ENCODE data around the gene CEP57.
"Not testable (repeated sequence)": the region's sequence is repeated elsewhere in the genome, so short reads cannot be mapped to it uniquely, and the experiment has no call there.

The CEP57 gene

DNA sequence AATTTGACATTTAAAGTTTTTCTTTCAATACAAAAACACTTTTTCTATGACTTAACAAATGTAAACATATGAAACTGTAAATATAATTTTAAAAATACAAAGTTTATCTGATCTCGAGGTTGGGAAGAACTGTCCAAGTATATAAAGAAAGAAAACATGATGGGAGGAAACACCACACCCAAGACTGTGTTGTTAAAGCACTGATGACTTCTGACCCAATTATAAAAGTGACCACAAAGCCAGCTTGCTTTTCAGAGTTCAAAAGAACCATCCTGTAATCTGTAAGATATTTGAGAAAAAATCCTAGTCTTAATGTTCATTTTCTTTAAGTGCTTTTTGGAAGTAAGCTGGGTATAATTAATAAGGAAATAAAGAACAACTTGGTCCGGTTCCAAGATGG lies 15.6 kb downstream of the CEP57 start:
- no peak for DNase-seq (ENCODE audit: low read depth in 2 of 2)
- TF ChIP-seq, protein P1, sequence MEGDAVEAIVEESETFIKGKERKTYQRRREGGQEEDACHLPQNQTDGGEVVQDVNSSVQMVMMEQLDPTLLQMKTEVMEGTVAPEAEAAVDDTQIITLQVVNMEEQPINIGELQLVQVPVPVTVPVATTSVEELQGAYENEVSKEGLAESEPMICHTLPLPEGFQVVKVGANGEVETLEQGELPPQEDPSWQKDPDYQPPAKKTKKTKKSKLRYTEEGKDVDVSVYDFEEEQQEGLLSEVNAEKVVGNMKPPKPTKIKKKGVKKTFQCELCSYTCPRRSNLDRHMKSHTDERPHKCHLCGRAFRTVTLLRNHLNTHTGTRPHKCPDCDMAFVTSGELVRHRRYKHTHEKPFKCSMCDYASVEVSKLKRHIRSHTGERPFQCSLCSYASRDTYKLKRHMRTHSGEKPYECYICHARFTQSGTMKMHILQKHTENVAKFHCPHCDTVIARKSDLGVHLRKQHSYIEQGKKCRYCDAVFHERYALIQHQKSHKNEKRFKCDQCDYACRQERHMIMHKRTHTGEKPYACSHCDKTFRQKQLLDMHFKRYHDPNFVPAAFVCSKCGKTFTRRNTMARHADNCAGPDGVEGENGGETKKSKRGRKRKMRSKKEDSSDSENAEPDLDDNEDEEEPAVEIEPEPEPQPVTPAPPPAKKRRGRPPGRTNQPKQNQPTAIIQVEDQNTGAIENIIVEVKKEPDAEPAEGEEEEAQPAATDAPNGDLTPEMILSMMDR (IDR thresholded peaks at IDR 0.05; ENCODE audit: low read depth, low read length), result no peak
- H3K4me3 ChIP-seq (replicated peaks in 1 of 2; ENCODE audit: low read depth in 2 of 2, low read length in 2 of 2), result no peak overlapping the region

DNA sequence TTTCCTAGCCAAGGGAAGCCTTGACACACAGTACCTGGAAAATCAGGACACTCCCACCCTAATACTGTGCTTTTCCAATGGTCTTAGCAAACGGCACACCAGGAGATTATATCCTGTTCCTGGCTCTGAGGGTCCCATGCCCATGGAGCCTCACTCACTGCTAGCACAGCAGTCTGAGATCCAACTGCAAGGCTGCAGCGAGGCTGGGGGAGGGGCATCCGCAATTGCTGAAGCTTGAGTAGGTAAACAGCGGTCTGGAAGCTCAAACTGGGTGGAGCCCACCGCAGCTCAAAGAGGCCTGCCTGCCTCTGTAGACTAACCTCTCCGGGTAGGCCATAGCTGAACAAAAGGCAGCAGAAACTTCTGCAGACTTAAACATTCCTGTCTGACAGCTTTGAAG lies 16.2 kb downstream of the CEP57 start:
- DNase-seq (ENCODE audit: low read depth in 2 of 2); H3K4me3 ChIP-seq (replicated peaks in 1 of 2; ENCODE audit: low read depth in 2 of 2, low read length in 2 of 2): not testable (repeated sequence)

DNA sequence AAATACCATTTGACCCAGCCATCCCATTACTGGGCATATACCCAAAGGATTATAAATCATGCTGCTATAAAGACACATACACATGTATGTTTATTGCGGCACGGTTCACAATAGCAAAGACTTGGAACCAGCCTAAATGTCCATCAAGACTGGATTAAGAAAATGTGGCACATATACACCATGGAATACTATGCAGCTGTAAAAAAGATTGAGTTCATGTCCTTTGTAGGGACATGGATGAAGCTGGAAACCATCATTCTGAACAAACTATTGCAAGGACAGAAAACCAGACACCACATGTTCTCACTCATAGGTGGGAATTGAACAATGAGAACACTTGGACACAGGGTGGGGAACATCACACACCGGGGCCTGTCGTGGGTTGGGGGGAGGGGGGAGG lies 20.8 kb downstream of the CEP57 start:
- not testable (repeated sequence) for H3K4me3 ChIP-seq (replicated peaks in 1 of 2; ENCODE audit: low read depth in 2 of 2, low read length in 2 of 2); DNase-seq (ENCODE audit: low read depth in 2 of 2)

DNA sequence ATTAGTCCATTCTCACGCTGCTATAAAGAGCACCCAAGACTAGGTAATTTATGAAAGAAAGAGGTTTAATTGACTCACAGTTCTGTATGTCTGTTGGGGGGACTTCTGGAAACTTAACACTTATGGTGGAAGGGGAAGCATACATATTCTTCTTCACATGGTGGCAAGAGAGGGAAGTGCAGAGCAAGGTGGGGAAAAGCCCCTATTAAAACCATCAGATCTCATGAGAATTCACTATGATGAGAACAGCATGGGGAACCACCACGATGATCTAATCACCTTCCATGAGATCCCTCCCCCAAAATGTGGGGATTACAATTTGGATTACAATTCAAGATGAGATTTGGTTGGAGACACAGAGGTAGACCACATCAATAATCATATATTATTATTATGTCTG lies 25.7 kb downstream of the CEP57 start:
- no peak for DNase-seq (ENCODE audit: low read depth in 2 of 2)
- no peak overlapping the region for H3K4me3 ChIP-seq (replicated peaks in 1 of 2; ENCODE audit: low read depth in 2 of 2, low read length in 2 of 2)
- TF ChIP-seq, protein P1 (IDR thresholded peaks at IDR 0.05; ENCODE audit: low read depth, low read length), result no peak

DNA sequence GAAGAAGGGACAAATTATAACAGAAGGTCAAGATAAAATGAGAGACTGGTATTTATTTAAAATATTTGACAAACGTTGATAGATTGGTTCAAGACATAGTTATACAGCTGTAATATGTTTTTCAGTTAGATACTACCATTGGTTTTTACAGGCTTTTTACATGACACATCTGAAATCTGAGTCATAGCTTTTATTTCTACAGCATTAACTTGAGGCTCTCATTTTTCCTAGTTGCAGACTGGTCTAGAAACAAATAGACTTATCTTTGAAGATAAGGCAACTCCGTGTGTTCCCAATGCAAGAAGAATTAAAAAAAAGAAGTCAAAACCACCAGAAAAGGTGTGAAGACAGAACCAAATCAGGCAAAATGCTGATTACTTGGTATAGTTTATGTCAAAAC lies 31.3 kb downstream of the CEP57 start:
- TF ChIP-seq, protein P1 (IDR thresholded peaks at IDR 0.05; ENCODE audit: low read depth, low read length), result no peak

DNA sequence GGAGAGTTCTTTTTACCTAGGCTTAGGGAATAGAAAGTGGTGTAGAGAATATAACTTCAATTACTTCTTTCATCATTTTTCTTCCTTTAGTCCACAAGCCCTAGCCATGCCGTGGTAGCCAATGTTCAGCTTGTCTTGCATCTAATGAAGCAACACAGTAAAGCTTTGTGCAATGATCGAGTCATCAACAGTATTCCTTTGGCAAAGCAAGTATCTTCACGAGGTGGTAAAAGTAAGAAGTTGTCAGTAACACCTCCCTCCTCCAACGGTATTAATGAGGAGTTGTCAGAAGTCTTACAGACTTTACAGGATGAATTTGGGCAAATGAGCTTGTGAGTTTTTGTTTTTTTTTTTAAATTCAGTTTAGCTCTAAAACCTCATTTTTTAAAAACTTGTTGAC lies 37.4 kb downstream of the CEP57 start:
- TF ChIP-seq, protein P1 (IDR thresholded peaks at IDR 0.05; ENCODE audit: low read depth, low read length), result no peak
- no peak overlapping the region for H3K4me3 ChIP-seq (replicated peaks in 1 of 2; ENCODE audit: low read depth in 2 of 2, low read length in 2 of 2)
- peak; percentile 30 to 63 for DNase-seq (ENCODE audit: low read depth in 2 of 2)

More for the DNA sequence above, 31.3 kb downstream of the CEP57 start:
- DNase-seq (ENCODE audit: low read depth in 2 of 2), result peak; percentile 46 to 55
- H3K4me3 ChIP-seq (replicated peaks in 1 of 2; ENCODE audit: low read depth in 2 of 2, low read length in 2 of 2), result no peak overlapping the region

DNA sequence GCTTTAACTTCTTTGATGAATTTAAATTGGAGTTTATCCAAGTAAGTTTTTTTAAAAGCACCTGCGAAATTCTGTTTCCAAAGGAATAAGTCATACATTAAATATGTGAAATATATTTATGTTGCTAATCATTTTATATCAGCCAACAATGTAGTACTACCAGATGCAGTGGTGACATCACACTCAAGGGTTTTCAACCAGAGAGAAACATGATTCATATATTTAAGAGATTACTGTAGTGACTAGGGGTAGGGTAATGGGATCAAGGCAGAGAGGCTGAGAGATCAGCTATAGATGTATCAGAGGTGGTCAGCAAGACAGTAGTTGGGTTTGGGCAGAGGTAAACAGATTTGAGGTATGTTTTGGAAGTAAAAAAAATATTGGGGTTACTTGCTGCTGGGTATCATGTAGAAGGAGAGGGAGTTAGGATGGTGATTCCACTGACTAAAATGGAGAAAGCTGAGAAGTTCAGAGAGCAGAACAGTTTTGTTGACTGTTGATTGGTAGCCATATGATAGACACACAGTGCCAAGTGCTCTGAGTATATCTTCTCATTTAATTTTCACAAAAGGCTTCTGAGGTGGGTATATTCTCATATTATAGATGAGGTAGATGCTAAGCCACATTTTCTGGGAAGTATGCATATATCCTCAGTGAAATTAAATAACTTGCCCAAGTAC lies 39.4 kb downstream of the CEP57 start:
- TF ChIP-seq, protein P1 (IDR thresholded peaks at IDR 0.05; ENCODE audit: low read depth, low read length), result no peak
- DNase-seq (ENCODE audit: low read depth in 2 of 2), result peak in 1 of 2 donors; percentile 67
- no peak overlapping the region for H3K4me3 ChIP-seq (replicated peaks in 1 of 2; ENCODE audit: low read depth in 2 of 2, low read length in 2 of 2)

DNA sequence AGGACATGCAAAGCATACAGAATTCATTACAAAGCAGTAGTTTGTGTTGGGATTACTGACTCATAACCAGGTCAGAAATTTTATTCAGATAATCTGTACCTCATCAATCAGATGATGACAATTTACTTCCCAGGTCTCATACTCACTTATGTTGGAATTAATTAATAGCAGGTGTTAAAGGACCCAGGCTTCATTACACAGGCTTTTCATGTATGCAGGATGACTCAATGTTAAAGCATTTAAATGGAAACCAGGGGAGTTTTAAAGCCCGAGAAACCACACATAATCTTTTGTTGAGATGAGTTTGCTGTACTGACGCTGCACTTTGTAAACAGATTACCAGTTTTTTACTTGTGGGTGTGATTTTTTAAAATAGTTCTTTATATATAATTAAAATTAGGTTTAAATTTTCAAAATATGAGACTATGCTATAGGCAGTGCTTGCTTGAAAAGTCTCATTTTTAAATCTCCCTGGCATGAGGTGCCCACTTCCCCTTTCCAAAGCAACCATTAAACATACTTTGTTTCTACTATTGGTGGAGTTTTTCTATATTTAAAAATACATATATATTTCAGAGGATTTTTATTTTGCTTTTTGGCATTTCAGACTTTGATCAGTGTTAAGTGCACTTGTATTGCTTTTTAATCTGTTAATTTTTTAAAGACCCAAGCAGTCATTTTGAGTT lies 41.0 kb downstream of the CEP57 start:
- no peak overlapping the region for H3K4me3 ChIP-seq (replicated peaks in 1 of 2; ENCODE audit: low read depth in 2 of 2, low read length in 2 of 2)
- TF ChIP-seq, protein P1 (IDR thresholded peaks at IDR 0.05; ENCODE audit: low read depth, low read length), result no peak
- DNase-seq (ENCODE audit: low read depth in 2 of 2), result peak; percentile 63 to 80
